HepG2 (cell line): Measurements from ENCODE around the gene AGFG1. TPM values are rescaled to one million over a fixed set of nuclear protein-coding genes. Genes with fewer than 3 reads are reported as not detected.

Source experiments
- CBX1 ChIP-seq: IDR thresholded peaks from one replicate; pipeline ENCODE4 v1.6.1; 2016; ENCODE audit warnings: antibody characterized with exemption, low read depth
- GLI4 ChIP-seq: sonication (generic); formaldehyde crosslinking; IDR thresholded peaks from 2 replicates; pipeline ENCODE4 v1.5.1; 2020; ENCODE audit warnings: missing genetic modification reagents, mild to moderate bottlenecking, moderate library complexity, borderline replicate concordance
- HMGA1 ChIP-seq: sonication (generic); formaldehyde crosslinking; conservative IDR thresholded peaks from 2 replicates; pipeline ENCODE4 v1.4.0; 2020; ENCODE audit warnings: missing genetic modification reagents
- NFATC3 ChIP-seq: sonication (generic); formaldehyde crosslinking; IDR thresholded peaks from 2 replicates; pipeline ENCODE4 v1.5.1; 2020; ENCODE audit warnings: mild to moderate bottlenecking, missing genetic modification reagents
- NFKB2 ChIP-seq: sonication (generic); formaldehyde crosslinking; IDR thresholded peaks from 2 replicates; pipeline ENCODE4 v1.4.0; 2020; ENCODE audit warnings: missing genetic modification reagents, borderline replicate concordance
- NFKBIZ ChIP-seq: IDR thresholded peaks from 2 replicates; pipeline ENCODE4 v1.6.1; 2018; ENCODE audit warnings: missing genetic modification reagents, missing compliant biosample characterization
- NR2C2 ChIP-seq: sonication (generic); formaldehyde crosslinking; IDR thresholded peaks from 2 replicates; pipeline ENCODE4 v1.4.0; 2020; ENCODE audit warnings: missing genetic modification reagents, mild to moderate bottlenecking, moderate library complexity, borderline replicate concordance
- PPARG ChIP-seq: conservative IDR thresholded peaks from 2 replicates; pipeline ENCODE4 v1.6.1; 2016; ENCODE audit warnings: missing biosample characterization, missing genetic modification reagents
- PRPF4 ChIP-seq: fragments of 200-400 bp; formaldehyde crosslinking; IDR thresholded peaks from 2 replicates; pipeline ENCODE4 v1.6.1; 2016; ENCODE audit warnings: low read length, low read depth; ENCODE audit not compliant: poor library complexity, severe bottlenecking
- RFXAP ChIP-seq: sonication (generic); formaldehyde crosslinking; IDR thresholded peaks from 2 replicates; pipeline ENCODE4 v1.4.0; 2020; ENCODE audit warnings: missing genetic modification reagents, borderline replicate concordance
- SMAD9 ChIP-seq: sonication (generic); formaldehyde crosslinking; IDR thresholded peaks from 2 replicates; pipeline ENCODE4 v1.5.1; 2020; ENCODE audit warnings: mild to moderate bottlenecking, missing genetic modification reagents
- SP140L ChIP-seq: sonication (generic); formaldehyde crosslinking; IDR thresholded peaks from 2 replicates; pipeline ENCODE4 v1.4.0; 2020; ENCODE audit warnings: missing genetic modification reagents, borderline replicate concordance
- SP2 ChIP-seq: sonication (generic); formaldehyde crosslinking; IDR thresholded peaks from 2 replicates; pipeline ENCODE4 v1.5.1; 2020; ENCODE audit warnings: mild to moderate bottlenecking, missing genetic modification reagents
- SP5 ChIP-seq: IDR thresholded peaks from 2 replicates; pipeline ENCODE4 v1.6.1; 2016; ENCODE audit warnings: low read depth, borderline replicate concordance
- ZBTB21 ChIP-seq: sonication (generic); formaldehyde crosslinking; IDR thresholded peaks from 2 replicates; pipeline ENCODE4 v1.4.0; 2020; ENCODE audit warnings: missing genetic modification reagents
- ZNF121 ChIP-seq: sonication (generic); formaldehyde crosslinking; IDR thresholded peaks from 2 replicates; pipeline ENCODE4 v1.5.0; 2020; ENCODE audit warnings: mild to moderate bottlenecking, missing genetic modification reagents
- ZNF616 ChIP-seq: sonication (generic); formaldehyde crosslinking; IDR thresholded peaks from 2 replicates; pipeline ENCODE4 v1.5.0; 2020; ENCODE audit warnings: low read depth, mild to moderate bottlenecking, missing genetic modification reagents
- ZNF644 ChIP-seq: IDR thresholded peaks from 2 replicates; pipeline ENCODE4 v1.6.1; 2016; ENCODE audit warnings: low read depth
- ZNF672 ChIP-seq: sonication (generic); formaldehyde crosslinking; IDR thresholded peaks from 2 replicates; pipeline ENCODE4 v1.8.1; 2022; ENCODE audit warnings: missing genetic modification reagents
- ZNF75D ChIP-seq: sonication (generic); formaldehyde crosslinking; IDR thresholded peaks from 2 replicates; pipeline ENCODE4 v1.8.1; 2023; ENCODE audit warnings: missing genetic modification reagents, mild to moderate bottlenecking, borderline replicate concordance
- polyA plus RNA-seq, 8 experiments: library from polyadenylated mRNA; depleted of rRNA in 3 of 8; stranded (reverse) in 7 of 8; unstranded in 1 of 8; fragments of >200 nt; fragmentation: Illumina TruSeq in 4 of 8; extraction: Trizol in 4 of 8; gene quantifications; 2 replicates each; pipeline versions ENCODE4 v1.2.1 to v1.2.3, GENCODE V29; 2011 to 2016; ENCODE audit warnings: low read depth in 4 of 8, missing spikeins in 1 of 8, mixed read lengths in 1 of 8; ENCODE audit not compliant: insufficient read depth in 1 of 8
- total RNA-seq, 5 experiments: library from RNA; depleted of rRNA; stranded (reverse); fragments of >200 nt; fragmentation: Illumina TruSeq; extraction: Trizol; gene quantifications; 2 replicates each; pipeline ENCODE4 v1.2.3, GENCODE V29; 2016; ENCODE audit warnings: low read depth in 1 of 5
- TF ChIP-seq, protein P1 (sequence below): IDR thresholded peaks from 2 replicates; pipeline ENCODE4 v1.6.1; 2016; ENCODE audit warnings: missing genetic modification reagents, missing compliant biosample characterization
- TF ChIP-seq, protein P2 (sequence below): sonication (generic); formaldehyde crosslinking; IDR thresholded peaks from 2 replicates; pipeline ENCODE4 v1.5.0; 2020; ENCODE audit warnings: mild to moderate bottlenecking, missing genetic modification reagents, borderline replicate concordance
- TF ChIP-seq, protein P3 (sequence below): sonication (generic); formaldehyde crosslinking; IDR thresholded peaks from 2 replicates; pipeline ENCODE4 v1.8.1; 2023; ENCODE audit warnings: mild to moderate bottlenecking, moderate library complexity, missing genetic modification reagents
- TF ChIP-seq, protein P4 (sequence below): sonication (generic); formaldehyde crosslinking; IDR thresholded peaks from 2 replicates; pipeline ENCODE4 v1.4.0; 2020; ENCODE audit warnings: low read depth, mild to moderate bottlenecking, missing genetic modification reagents

AGFG1 gene
- total and polyA plus RNA-seq, 2 of the 13 experiments (the other 11 are each of a cell fraction or from before 2014, with no cell fraction given) = 145 to 168 TPM

DNA sequence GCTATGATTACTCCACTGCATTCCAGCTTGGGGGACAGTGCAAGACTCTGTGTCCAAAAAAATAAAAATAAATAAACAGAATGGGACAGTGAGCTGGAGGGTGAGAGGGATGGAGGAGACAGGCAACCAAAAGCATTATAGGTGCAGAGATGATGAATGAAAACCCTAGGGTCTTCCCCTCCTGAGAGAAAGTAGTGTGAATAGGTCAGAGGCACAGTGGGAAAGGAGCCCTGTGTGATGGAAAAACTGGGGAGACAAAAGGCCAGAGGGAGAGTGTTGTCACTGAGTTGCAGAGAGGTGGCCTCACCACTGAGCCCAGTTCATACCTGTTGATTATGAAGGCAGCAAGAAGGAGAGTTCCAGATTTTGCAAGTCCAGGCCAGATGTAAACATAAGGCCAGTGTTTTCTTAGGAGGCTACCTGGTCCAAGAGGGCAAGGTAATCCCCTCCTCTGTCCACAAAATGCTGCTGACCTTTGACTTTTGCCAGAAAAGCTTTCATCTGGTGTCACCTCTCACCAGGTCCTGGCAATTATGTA, 17.6 kb upstream of the AGFG1 start (continued):
- TF ChIP-seq RFXAP (CRISPR knock-in tag) = no peak
- no peak for TF ChIP-seq SP2 (CRISPR knock-in tag)
- TF ChIP-seq, protein P1, sequence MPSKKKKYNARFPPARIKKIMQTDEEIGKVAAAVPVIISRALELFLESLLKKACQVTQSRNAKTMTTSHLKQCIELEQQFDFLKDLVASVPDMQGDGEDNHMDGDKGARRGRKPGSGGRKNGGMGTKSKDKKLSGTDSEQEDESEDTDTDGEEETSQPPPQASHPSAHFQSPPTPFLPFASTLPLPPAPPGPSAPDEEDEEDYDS (CRISPR knock-in tag) = no peak
- peak; percentile 85 for TF ChIP-seq NR2C2 (CRISPR knock-in tag)
- peak; percentile 63 for TF ChIP-seq ZNF644 (CRISPR knock-in tag)
- no peak for TF ChIP-seq GLI4 (CRISPR knock-in tag)
- TF ChIP-seq PRPF4 = no peak
- TF ChIP-seq SP5 = peak; percentile 97
- TF ChIP-seq, protein P2, sequence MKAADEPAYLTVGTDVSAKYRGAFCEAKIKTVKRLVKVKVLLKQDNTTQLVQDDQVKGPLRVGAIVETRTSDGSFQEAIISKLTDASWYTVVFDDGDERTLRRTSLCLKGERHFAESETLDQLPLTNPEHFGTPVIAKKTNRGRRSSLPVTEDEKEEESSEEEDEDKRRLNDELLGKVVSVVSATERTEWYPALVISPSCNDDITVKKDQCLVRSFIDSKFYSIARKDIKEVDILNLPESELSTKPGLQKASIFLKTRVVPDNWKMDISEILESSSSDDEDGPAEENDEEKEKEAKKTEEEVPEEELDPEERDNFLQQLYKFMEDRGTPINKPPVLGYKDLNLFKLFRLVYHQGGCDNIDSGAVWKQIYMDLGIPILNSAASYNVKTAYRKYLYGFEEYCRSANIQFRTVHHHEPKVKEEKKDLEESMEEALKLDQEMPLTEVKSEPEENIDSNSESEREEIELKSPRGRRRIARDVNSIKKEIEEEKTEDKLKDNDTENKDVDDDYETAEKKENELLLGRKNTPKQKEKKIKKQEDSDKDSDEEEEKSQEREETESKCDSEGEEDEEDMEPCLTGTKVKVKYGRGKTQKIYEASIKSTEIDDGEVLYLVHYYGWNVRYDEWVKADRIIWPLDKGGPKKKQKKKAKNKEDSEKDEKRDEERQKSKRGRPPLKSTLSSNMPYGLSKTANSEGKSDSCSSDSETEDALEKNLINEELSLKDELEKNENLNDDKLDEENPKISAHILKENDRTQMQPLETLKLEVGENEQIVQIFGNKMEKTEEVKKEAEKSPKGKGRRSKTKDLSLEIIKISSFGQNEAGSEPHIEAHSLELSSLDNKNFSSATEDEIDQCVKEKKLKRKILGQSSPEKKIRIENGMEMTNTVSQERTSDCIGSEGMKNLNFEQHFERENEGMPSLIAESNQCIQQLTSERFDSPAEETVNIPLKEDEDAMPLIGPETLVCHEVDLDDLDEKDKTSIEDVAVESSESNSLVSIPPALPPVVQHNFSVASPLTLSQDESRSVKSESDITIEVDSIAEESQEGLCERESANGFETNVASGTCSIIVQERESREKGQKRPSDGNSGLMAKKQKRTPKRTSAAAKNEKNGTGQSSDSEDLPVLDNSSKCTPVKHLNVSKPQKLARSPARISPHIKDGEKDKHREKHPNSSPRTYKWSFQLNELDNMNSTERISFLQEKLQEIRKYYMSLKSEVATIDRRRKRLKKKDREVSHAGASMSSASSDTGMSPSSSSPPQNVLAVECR (CRISPR knock-in tag) = no peak; the same call in 1 of the 2 replicates
- no peak for TF ChIP-seq CBX1
- TF ChIP-seq SP140L (CRISPR knock-in tag) = no peak
- no peak for TF ChIP-seq NFATC3 (CRISPR knock-in tag)
- TF ChIP-seq, protein P3, sequence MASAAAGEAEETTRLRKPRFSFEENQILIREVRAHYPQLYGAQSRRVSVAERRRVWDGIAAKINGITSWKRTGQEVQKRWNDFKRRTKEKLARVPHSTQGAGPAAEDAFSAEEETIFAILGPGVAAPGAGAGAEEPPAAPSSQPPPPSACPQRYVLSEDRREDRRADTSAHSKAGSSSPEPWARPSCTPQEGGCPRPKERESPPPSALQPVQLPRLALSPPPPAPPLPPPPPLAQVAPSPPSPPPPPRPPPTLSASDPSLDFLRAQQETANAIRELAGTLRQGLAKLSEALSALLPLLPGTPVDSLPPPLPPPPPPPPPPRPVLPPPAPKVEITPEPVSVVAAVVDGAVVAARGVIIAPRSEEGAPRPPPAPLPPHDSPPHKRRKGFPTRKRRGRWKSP (CRISPR knock-in tag) = no peak; the same call in 1 of the 2 replicates
- TF ChIP-seq, protein P4, sequence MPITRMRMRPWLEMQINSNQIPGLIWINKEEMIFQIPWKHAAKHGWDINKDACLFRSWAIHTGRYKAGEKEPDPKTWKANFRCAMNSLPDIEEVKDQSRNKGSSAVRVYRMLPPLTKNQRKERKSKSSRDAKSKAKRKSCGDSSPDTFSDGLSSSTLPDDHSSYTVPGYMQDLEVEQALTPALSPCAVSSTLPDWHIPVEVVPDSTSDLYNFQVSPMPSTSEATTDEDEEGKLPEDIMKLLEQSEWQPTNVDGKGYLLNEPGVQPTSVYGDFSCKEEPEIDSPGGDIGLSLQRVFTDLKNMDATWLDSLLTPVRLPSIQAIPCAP = no peak
- TF ChIP-seq NFKBIZ = peak; percentile 84
- TF ChIP-seq ZNF75D (CRISPR knock-in tag) = no peak
- TF ChIP-seq HMGA1 (CRISPR knock-in tag) = no peak
- no peak for TF ChIP-seq NFKB2 (CRISPR knock-in tag)
- TF ChIP-seq SMAD9 (CRISPR knock-in tag) = no peak
- TF ChIP-seq ZNF672 = no peak
- TF ChIP-seq ZNF616 (CRISPR knock-in tag) = no peak
- peak; percentile 31 for TF ChIP-seq ZNF121
- TF ChIP-seq PPARG (CRISPR knock-in tag) = peak; percentile 92
- TF ChIP-seq ZBTB21 (CRISPR knock-in tag) = no peak
